DMS53 (cell line): Measurements from ENCODE around the gene BPIFB4.
A peak's percentile ranks its signal among the peaks of the same experiment; 100 is the strongest.
"Not testable (repeated sequence)": the region's sequence is repeated elsewhere in the genome, so short reads cannot be mapped to it uniquely, and the experiment has no call there.

ENCODE experiments used
- DNase-seq: peaks from one replicate; lab custom pipeline; 2025; lab: John Stamatoyannopoulos, UW

Gene BPIFB4

DNA sequence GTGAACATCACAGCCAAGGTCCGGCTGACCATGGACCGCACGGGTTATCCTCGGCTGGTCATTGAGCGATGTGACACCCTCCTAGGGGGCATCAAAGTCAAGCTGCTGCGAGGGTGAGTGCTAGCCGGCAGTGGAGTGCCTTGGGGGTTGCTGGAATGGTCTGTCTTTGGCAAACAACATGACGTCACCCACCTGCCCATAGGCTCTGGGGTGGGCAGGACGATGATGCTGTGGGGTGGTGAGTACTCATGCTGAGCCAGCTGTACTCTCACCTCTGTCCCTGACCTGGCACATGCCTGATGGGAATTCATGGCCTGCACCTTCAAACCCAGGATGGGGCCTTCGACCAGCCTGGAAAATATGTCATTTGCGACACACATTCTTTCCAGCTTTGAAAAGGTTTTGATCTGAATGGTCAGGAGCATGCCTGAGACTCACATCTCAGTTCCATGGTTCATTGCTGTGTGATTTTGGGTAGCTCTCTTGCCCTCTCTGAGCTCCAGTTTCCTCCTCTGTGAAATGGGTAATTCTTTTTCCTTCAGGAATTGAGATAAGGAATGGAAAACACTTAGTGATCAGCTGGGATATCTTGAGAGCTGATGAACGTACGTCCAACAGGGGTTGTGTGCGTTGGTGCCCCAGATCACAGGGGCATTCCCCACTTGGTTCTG, 6.7 kb downstream of the BPIFB4 start:
- DNase-seq: no peak

DNA sequence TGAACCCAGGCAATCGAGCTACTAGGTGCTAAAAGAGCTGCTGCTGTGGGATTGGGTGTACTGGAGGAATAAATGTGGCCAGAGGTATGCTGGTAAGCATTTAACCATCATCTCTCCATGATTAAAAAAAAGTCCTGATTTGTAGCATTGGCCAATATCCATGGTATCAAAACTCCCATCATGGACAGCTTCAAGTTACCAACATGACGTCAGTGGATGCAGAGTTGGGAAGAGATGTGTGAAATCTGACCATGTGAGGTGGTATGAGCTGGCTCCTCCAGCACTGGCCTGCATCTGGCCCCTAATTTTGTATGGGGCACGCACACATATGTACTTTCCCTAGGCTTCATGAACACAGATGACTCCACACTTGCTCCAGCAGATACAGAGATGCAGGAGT, 11.7 kb downstream of the BPIFB4 start:
- no peak for DNase-seq

GRCh38 chr20:33091693-33092092, 12.2 kb downstream of the BPIFB4 start:
- DNase-seq: no peak

DNA sequence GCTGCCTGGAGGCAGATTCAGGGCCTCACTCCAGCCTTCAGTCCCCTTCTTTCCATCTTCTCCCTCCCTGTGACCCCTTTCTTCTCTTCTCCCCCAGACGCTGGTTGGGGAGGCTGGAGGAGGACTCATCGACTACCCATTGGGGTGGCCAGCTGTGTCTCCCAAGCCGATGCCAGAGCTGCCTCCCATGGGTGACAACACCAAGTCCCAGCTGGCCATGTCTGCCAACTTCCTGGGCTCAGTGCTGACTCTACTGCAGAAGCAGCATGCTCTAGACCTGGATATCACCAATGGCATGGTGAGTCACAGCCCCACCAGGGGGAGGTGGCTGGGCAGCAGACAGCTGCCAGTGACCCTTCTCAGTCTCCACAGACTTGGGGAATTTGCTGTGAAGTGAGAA, 12.9 kb downstream of the BPIFB4 start:
- DNase-seq: no peak

GRCh38 chr20:33093074-33093473, 13.6 kb downstream of the BPIFB4 start:
- DNase-seq: no peak

DNA sequence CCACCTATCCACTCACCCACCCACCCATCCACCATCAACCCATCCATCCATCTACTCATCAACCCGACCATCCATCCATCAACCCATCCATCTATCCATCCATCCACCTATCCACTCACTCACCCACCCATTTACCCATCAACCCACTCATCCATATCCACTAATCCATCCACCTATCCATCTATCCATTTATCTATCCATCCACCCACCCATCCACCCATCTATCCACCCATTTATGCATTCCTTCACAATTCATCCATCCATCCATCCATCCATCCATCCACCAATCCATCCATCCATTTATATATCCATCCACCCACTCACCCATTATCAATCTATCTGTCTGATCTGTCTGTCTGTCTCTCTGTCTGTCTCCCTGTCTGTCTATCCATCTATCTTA, 14.1 kb downstream of the BPIFB4 start:
- DNase-seq: no peak

GRCh38 chr20:33095249-33095648, 15.8 kb downstream of the BPIFB4 start:
- no peak for DNase-seq

- DNase-seq: peak; percentile 62
These were observed 16.6 kb downstream of the BPIFB4 start for GRCh38 chr20:33095902-33096584.

- no peak for DNase-seq
These were observed 17.6 kb downstream of the BPIFB4 start for GRCh38 chr20:33097001-33097400.

GRCh38 chr20:33099843-33100538, 20.5 kb downstream of the BPIFB4 start:
- DNase-seq: no peak

DNA sequence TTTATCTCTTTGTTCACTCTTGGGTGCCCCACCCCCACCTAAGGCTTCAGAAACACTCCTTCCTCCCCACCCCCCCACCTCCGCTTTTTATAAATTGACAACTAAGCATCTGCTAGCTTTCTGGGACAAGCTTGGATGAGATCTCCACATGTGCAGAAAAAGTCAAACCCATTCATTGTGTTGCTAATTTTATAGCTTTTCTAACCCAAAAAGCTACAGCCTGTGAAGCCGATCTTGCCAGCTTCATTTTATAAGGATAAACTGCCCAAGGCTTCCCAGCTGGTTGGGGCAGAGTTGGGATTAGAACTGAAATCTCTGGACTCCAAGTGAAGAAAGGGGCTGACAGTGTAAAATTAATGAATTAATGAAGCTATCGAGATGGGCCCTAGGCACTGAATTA, 24.1 kb downstream of the BPIFB4 start:
- DNase-seq: no peak

DNA sequence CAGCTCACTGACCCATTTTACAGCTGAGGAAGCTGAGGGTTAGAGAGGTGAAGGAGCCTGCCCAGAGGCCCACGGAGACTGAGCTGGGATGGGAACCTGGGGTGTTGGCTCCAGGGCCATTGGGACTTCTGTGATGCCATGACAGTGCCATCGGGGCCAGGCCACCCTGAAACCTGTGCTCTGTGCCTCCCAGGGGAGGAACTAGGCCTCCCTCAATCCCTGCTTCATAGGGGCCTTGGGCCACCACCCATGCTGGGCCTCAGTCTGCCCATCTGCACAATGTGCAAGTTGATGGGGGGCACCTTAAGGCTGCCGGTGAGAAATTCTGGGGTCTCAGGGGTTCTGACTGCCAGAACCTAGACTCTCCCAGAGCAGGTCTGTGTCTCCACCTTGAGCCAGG, 24.9 kb downstream of the BPIFB4 start:
- no peak for DNase-seq

GRCh38 chr20:33105316-33105924, 26.0 kb downstream of the BPIFB4 start:
- DNase-seq: no peak

DNA sequence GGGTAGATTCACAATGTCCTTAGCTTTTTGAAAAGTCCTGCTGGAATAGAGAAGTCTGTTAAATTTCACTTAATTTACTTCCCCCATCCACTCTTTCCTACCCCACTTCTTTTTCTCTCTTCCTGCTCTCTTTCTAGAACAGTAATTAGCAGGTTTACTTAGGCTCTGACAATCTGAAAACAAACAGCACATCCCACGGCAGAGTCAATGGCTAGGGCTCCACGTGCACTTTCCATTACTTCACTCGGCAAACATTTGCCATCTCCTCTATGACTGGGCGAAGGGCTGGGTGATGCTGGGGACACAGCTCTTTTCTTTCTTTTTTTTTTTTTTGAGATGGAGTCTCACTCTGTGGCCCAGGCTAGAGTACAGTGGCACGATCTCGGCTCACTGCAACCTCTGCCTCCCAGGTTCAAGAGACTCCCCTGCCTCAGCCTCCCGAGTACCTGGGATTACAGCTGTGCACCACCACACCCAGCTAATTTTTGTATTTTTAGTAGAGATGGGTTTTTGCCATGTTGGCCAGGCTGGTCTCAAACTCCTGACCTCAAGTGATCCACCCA, 26.7 kb downstream of the BPIFB4 start:
- DNase-seq: peak; percentile 24

DNA sequence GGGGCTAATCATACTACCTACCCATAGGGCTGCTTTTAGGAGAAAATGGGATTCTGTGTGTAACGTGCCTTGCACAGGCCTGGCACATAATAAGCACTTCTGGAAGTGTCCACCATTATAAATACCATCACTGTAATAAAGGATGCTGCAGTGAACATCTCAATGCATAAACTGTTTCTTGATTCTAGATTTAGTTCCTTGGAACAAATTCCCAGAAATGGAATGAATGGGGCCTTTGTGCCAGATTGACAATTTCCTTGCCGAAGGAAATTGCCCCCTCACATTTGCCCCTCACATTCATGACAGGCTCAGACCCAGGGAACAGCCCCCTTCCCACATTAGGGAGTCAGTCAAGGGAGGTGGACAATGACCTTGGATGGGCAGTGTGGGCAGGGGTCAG, 29.2 kb downstream of the BPIFB4 start:
- no peak for DNase-seq

- DNase-seq: no peak
These were observed 30.8 kb downstream of the BPIFB4 start for GRCh38 chr20:33110147-33110825.

DNA sequence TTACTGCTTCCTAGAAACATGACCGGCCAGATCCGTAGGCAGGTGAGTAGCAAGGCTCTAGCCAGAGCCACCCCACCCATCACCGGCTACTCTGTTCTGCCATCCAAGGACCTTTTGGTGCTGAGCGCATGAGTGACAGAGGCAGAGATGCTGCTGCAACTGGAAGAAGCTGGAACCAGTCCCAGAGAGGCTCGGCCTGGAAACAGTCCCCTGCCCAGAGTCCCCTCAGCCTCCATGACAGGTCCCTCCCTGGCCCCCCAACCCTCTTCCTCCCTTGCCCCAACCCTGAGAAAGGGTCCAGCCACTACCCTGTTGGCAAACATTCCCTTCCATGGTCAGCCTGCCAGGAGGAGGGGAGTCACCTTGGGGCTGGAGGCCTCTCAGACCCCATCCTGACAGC, 31.9 kb downstream of the BPIFB4 start:
- no peak for DNase-seq

- no peak for DNase-seq
These were observed 33.3 kb downstream of the BPIFB4 start for GRCh38 chr20:33112547-33113386.

DNA sequence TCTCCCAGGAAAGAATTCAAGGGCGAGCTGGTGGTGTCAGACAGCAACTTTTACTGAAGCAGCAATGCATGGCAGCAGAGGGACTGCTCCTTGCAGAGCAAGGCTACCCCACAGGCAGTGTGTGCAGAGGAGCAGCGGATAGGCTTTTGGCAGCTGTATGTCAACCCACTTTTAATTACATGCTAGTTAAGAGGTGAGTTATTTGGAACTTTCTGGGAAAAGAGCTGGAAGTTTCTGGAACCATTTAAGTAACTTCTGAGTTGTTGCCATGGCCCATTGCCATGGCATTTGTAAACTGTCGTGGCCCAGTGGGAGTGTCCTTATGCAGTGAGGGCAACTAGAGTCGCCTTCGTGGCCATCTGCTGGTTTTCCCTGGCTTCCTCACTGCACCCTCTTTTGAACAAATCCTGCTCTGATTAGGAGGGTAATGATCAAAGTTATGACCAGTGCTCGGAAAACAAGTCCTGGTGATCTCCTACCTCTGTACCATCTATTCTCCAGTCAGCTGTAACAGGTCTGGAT, 34.0 kb downstream of the BPIFB4 start:
- no peak for DNase-seq

DNA sequence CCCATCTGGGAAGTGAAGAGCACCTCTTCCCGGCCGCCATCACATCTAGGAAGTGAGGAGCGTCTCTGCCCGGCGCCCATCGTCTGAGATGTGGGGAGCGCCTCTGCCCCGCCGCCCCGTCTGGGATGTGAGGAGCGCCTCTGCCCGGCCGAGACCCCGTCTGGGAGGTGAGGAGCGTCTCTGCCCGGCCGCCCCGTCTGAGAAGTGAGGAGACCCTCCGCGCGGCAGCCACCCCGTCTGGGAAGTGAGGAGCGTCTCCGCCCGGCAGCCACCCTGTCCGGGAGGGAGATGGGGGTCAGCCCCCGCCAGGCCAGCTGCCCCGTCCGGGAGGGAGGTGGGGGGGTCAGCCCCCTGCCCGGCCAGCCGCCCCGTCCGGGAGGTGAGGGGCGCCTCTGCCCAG, 36.1 kb downstream of the BPIFB4 start:
- not testable (repeated sequence) for DNase-seq
